ENCODE results near the gene LRRFIP1.
"Not testable (repeated sequence)": the region's sequence is repeated elsewhere in the genome, so short reads cannot be mapped to it uniquely, and the experiment has no call there.

The LRRFIP1 gene

DNA sequence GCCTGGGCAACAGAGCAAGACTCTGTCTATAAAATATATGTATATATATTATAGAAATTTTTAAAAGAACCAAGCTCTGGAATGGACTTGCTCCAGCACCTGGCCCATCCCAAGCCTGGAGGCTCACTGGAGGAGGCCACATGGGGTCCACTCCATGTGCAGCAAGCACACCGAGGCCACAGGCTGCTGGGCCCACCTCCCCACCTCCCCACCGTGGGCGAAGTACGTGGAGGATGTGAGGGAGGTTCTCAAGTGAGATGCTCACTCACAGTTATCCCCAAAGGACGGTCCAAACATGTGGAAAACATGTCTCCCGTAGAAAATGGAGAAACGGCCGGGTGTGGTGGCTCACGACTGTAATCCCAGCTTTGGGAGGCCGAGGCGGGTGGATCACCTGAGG is 23.0 kb upstream of the LRRFIP1 start:
- Histone ChIP-seq H3K4me3 (ENCODE audit: low read length in 2 of 2) (no peak overlapping the region), H3K27me3 (ENCODE audit: control insufficient read depth in 2 of 2, insufficient read depth in 2 of 2, low read length in 2 of 2) (no peaks in the 10 kb centered on the region), H3K36me3 (ENCODE audit: control insufficient read depth in 2 of 2, insufficient read depth in 2 of 2, low read length in 2 of 2) (no peaks in the 10 kb centered on the region), H3K4me1 (ENCODE audit: control insufficient read depth in 2 of 2, insufficient read depth in 2 of 2, low read length in 2 of 2) (peaks cover 5 to 7% of the 10 kb centered on the region in 2 donors), H3K9me3 (ENCODE audit: control insufficient read depth in 2 of 2, low read length in 2 of 2) (no peaks in the 10 kb centered on the region), H3K27ac (ENCODE audit: low read depth in 2 of 2, low read length in 2 of 2) (no peak overlapping the region), H3K9ac (ENCODE audit: low read depth in 1 of 2, low read length in 2 of 2) (no peak overlapping the region)

DNA sequence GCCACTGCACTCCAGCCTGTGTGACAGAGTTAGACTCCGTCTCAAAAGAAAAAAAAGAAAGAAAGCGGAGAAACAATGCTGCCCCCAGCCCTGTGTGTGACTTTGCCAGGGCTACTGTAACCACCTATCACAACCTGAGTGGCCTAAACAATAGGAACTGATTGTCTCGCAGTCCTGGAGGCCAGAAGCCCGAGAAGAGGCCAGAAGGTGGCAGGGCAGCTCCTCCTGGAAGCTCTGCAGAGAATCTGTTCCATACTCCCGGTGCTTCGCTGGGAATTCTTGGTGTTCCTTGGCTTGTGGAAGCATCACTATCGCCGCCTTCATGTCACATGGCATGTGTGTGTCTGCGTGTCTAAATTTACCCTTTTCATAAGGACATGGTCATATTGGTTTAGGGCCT is 22.4 kb upstream of the LRRFIP1 start:
- Histone ChIP-seq H3K9ac (ENCODE audit: low read depth in 1 of 2, low read length in 2 of 2) (no peak overlapping the region), H3K4me1 (ENCODE audit: control insufficient read depth in 2 of 2, insufficient read depth in 2 of 2, low read length in 2 of 2) (peaks cover 3 to 7% of the 10 kb centered on the region in 2 donors), H3K36me3 (ENCODE audit: control insufficient read depth in 2 of 2, insufficient read depth in 2 of 2, low read length in 2 of 2) (no peaks in the 10 kb centered on the region), H3K27ac (ENCODE audit: low read depth in 2 of 2, low read length in 2 of 2) (no peak overlapping the region), H3K4me3 (ENCODE audit: low read length in 2 of 2) (no peak overlapping the region), H3K27me3 (ENCODE audit: control insufficient read depth in 2 of 2, insufficient read depth in 2 of 2, low read length in 2 of 2) (no peaks in the 10 kb centered on the region), H3K9me3 (ENCODE audit: control insufficient read depth in 2 of 2, low read length in 2 of 2) (no peaks in the 10 kb centered on the region)

DNA sequence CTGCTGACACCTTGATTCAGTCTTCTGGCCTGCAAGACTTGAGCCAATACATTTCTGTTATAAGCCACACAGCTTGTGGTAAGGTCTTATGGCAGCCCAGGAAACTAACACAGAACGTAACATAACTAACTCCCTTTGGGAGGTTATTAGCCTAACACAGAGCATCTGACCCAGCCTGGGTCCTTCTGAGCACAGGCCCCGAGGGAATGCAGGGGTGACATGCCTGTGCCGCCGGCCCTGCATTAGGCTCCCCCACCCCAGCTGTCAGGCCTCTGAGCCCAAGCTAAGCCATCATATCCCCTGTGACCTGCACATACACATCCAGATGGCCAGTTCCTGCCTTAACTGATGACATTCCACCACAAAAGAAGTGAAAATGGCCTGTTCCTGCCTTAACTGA is 20.9 kb upstream of the LRRFIP1 start:
- H3K9ac ChIP-seq (ENCODE audit: low read depth in 1 of 2, low read length in 2 of 2); H3K4me1 ChIP-seq (ENCODE audit: control insufficient read depth in 2 of 2, insufficient read depth in 2 of 2, low read length in 2 of 2); H3K27me3 ChIP-seq (ENCODE audit: control insufficient read depth in 2 of 2, insufficient read depth in 2 of 2, low read length in 2 of 2); H3K4me3 ChIP-seq (ENCODE audit: low read length in 2 of 2); H3K9me3 ChIP-seq (ENCODE audit: control insufficient read depth in 2 of 2, low read length in 2 of 2); H3K36me3 ChIP-seq (ENCODE audit: control insufficient read depth in 2 of 2, insufficient read depth in 2 of 2, low read length in 2 of 2); H3K27ac ChIP-seq (ENCODE audit: low read depth in 2 of 2, low read length in 2 of 2): not testable (repeated sequence)

DNA sequence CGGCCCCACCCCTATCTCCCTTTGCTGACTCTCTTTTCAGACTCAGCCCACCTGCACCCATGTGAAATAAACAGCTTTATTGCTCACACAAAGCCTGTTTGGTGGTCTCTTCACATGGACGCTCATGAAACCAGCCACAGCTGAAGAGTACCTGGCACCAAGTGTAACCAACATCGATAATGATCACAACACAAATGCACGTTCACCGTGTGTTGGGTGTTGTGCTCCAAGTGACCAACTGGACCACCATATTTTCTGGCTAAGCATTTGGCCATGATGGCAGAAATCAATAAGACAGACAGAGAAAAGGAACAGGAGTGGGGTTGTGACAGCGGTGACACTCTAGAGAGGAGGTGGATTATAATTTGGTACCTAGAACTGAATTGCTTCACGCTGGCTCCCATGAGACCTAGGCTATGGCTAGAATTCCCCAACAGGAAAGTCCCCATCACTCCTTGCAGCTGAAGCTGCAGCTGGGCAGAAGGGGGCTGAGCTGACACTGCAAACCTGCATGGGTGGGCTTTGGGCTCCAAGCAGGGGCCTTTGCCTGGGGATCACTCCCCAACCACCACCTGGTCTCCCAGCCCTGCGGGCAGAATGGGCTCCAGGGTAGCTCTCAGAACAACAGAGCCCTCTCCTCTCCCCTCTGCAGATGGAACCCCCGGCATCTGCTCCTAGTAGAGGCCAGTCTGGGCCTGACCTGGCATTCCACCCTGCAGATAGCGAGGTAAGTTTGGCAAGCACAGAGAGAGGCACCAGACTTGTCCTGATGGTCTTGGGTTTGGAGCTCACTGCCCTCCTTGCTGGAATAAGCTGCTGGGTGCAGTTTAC is 14.6 kb upstream of the LRRFIP1 start:
- no peaks in the 10 kb centered on the region for H3K36me3 ChIP-seq (ENCODE audit: control insufficient read depth in 2 of 2, insufficient read depth in 2 of 2, low read length in 2 of 2)
- H3K4me1 ChIP-seq (ENCODE audit: control insufficient read depth in 2 of 2, insufficient read depth in 2 of 2, low read length in 2 of 2): peaks cover 0 to 7% of the 10 kb centered on the region in 2 donors
- H3K9ac ChIP-seq (ENCODE audit: low read depth in 1 of 2, low read length in 2 of 2): no peak overlapping the region
- no peak overlapping the region for H3K27ac ChIP-seq (ENCODE audit: low read depth in 2 of 2, low read length in 2 of 2)
- no peaks in the 10 kb centered on the region for H3K9me3 ChIP-seq (ENCODE audit: control insufficient read depth in 2 of 2, low read length in 2 of 2)
- no peak overlapping the region for H3K4me3 ChIP-seq (ENCODE audit: low read length in 2 of 2)
- no peaks in the 10 kb centered on the region for H3K27me3 ChIP-seq (ENCODE audit: control insufficient read depth in 2 of 2, insufficient read depth in 2 of 2, low read length in 2 of 2)

- Histone ChIP-seq H3K9ac (ENCODE audit: low read depth in 1 of 2, low read length in 2 of 2) (no peak overlapping the region), H3K27ac (ENCODE audit: low read depth in 2 of 2, low read length in 2 of 2) (no peak overlapping the region), H3K9me3 (ENCODE audit: control insufficient read depth in 2 of 2, low read length in 2 of 2) (no peaks in the 10 kb centered on the region), H3K4me1 (ENCODE audit: control insufficient read depth in 2 of 2, insufficient read depth in 2 of 2, low read length in 2 of 2) (peaks cover 0 to 7% of the 10 kb centered on the region in 2 donors), H3K4me3 (ENCODE audit: low read length in 2 of 2) (no peak overlapping the region), H3K27me3 (ENCODE audit: control insufficient read depth in 2 of 2, insufficient read depth in 2 of 2, low read length in 2 of 2) (no peaks in the 10 kb centered on the region), H3K36me3 (ENCODE audit: control insufficient read depth in 2 of 2, insufficient read depth in 2 of 2, low read length in 2 of 2) (no peaks in the 10 kb centered on the region)
Observed at GRCh38 chr2:237613679-237614078, 13.7 kb upstream of the LRRFIP1 start.

DNA sequence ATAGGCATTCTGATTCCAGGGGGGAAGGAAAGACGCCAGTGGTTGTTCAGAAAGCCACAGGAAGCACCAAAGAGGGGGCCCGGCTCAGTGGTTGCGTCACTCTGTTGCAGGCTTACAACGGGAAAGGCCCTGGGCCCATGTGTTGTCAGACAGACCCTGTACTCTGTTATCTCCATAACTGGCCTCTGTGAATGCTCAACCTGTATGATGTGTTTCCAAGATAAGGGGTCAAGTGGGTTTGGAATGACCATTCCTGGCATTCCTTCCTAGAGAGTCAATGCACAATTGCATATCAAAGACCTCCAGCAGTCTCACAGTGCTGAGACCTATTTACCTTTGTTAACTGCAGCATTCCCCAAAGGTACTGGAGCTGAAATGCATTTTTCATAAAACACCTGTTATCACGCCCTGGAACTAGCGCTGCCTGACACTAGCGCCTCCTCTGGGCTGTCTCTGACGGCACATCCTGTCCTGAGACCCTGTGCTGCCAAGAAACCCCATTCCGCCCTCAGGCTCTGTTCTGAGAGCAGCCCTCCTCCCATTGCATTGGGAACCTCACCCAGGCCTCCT is 13.2 kb upstream of the LRRFIP1 start:
- Histone ChIP-seq H3K4me1 (ENCODE audit: control insufficient read depth in 2 of 2, insufficient read depth in 2 of 2, low read length in 2 of 2) (peaks cover 0 to 7% of the 10 kb centered on the region in 2 donors), H3K9ac (ENCODE audit: low read depth in 1 of 2, low read length in 2 of 2) (no peak overlapping the region), H3K27me3 (ENCODE audit: control insufficient read depth in 2 of 2, insufficient read depth in 2 of 2, low read length in 2 of 2) (no peaks in the 10 kb centered on the region), H3K36me3 (ENCODE audit: control insufficient read depth in 2 of 2, insufficient read depth in 2 of 2, low read length in 2 of 2) (no peaks in the 10 kb centered on the region), H3K4me3 (ENCODE audit: low read length in 2 of 2) (no peak overlapping the region), H3K9me3 (ENCODE audit: control insufficient read depth in 2 of 2, low read length in 2 of 2) (no peaks in the 10 kb centered on the region), H3K27ac (ENCODE audit: low read depth in 2 of 2, low read length in 2 of 2) (no peak overlapping the region)

DNA sequence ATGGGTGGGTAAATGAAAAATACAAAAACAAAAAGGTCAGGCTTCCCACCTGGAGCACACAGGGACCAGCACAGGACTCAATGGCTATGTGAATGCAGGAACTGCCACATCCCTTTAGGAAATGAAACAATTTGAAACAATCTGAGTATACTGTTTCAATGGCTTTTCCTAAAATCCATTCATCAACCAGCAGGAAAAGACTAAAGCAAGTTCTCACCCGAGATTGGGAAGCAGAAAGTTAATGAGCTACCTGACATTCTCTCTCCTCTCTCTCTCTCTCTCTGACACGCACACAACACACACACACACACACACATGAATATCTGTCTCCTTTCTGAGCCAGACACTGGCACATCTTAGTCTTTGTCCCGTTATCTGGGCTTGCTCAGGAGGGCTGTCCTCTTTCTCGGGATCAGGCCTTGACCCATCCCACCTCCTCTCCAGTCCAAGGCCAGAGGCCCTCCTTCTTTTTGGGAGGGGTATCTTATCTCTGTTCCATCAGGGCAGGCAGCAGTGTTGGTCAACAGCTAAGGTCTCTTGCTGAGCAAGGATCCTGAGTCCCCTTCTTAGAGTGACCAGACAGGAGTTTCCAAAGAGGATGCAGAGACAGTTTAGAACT is 11.6 kb upstream of the LRRFIP1 start:
- H3K9ac ChIP-seq (ENCODE audit: low read depth in 1 of 2, low read length in 2 of 2): no peak overlapping the region
- no peaks in the 10 kb centered on the region for H3K9me3 ChIP-seq (ENCODE audit: control insufficient read depth in 2 of 2, low read length in 2 of 2)
- no peaks in the 10 kb centered on the region for H3K36me3 ChIP-seq (ENCODE audit: control insufficient read depth in 2 of 2, insufficient read depth in 2 of 2, low read length in 2 of 2)
- peaks cover 0 to 7% of the 10 kb centered on the region in 2 donors for H3K4me1 ChIP-seq (ENCODE audit: control insufficient read depth in 2 of 2, insufficient read depth in 2 of 2, low read length in 2 of 2)
- H3K27me3 ChIP-seq (ENCODE audit: control insufficient read depth in 2 of 2, insufficient read depth in 2 of 2, low read length in 2 of 2): no peaks in the 10 kb centered on the region
- H3K4me3 ChIP-seq (ENCODE audit: low read length in 2 of 2): no peak overlapping the region
- peak overlapping the region in 1 of 2 donors; percentile 61 for H3K27ac ChIP-seq (ENCODE audit: low read depth in 2 of 2, low read length in 2 of 2)

DNA sequence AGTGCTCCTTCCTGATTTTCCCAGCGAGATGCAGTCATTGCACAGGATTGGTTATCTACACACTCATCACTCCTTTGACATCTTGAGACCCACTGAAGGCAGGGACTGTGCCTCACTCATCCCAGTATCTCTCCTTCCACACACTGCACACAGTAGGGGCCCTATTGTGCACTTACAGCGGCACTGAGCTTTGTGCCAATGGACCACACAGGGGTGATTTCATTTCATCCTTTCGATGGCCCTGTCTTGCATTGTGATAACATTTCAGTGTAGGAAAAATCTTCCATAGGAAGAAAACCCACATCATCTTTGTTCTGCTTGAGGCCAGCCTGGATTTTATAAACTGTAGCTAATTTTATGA is 11.0 kb upstream of the LRRFIP1 start:
- H3K9me3 ChIP-seq (ENCODE audit: control insufficient read depth in 2 of 2, low read length in 2 of 2): no peaks in the 10 kb centered on the region
- H3K9ac ChIP-seq (ENCODE audit: low read depth in 1 of 2, low read length in 2 of 2): no peak overlapping the region
- H3K27me3 ChIP-seq (ENCODE audit: control insufficient read depth in 2 of 2, insufficient read depth in 2 of 2, low read length in 2 of 2): no peaks in the 10 kb centered on the region
- peak overlapping the region; percentile 39 to 61 for H3K27ac ChIP-seq (ENCODE audit: low read depth in 2 of 2, low read length in 2 of 2)
- H3K36me3 ChIP-seq (ENCODE audit: control insufficient read depth in 2 of 2, insufficient read depth in 2 of 2, low read length in 2 of 2): no peaks in the 10 kb centered on the region
- H3K4me3 ChIP-seq (ENCODE audit: low read length in 2 of 2): no peak overlapping the region
- H3K4me1 ChIP-seq (ENCODE audit: control insufficient read depth in 2 of 2, insufficient read depth in 2 of 2, low read length in 2 of 2): peaks cover 0 to 7% of the 10 kb centered on the region in 2 donors

DNA sequence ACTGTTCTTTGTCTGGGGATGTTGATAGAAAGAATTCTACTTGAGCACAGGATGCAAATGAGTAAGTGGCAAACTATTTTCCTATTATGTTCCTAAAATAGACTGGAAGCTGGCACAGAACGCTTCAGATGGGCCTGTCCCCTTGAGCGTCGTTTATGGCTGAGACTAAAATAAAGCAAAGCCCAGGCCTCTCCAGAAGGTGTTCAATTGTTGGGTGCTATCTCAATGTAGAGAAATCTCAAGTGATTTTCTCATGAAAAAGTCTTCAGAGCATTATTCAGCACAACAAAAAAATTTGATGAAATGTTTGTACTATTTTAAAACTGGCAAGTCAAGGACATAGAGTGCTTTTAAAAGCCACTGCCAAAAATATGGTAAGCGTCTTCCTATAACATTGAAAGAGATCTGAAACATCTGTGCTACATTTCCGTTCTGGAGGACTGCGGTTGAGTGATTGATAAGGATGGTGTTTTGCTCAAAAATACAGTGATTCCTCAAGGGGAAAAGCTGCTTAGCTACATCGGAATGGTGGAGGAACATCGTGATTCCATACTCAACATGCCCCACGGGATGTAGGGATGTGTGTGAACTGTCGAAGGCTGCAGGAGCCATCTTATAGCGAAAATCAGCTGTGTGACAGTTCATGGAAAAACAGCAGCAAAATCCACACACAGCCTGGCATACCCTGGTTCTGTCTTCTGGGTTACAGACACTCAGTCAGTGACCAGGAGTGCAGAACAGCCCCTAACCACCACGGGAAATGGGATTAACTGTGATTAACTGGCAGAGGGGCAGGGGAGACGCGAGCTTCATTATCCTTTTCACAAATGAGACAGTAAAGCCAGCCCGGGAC is 10.4 kb upstream of the LRRFIP1 start:
- H3K9me3 ChIP-seq (ENCODE audit: control insufficient read depth in 2 of 2, low read length in 2 of 2): no peaks in the 10 kb centered on the region
- peak overlapping the region in 1 of 2 donors; percentile 61 for H3K27ac ChIP-seq (ENCODE audit: low read depth in 2 of 2, low read length in 2 of 2)
- H3K36me3 ChIP-seq (ENCODE audit: control insufficient read depth in 2 of 2, insufficient read depth in 2 of 2, low read length in 2 of 2): no peaks in the 10 kb centered on the region
- peaks cover 0 to 7% of the 10 kb centered on the region in 2 donors for H3K4me1 ChIP-seq (ENCODE audit: control insufficient read depth in 2 of 2, insufficient read depth in 2 of 2, low read length in 2 of 2)
- no peak overlapping the region for H3K4me3 ChIP-seq (ENCODE audit: low read length in 2 of 2)
- no peak overlapping the region for H3K9ac ChIP-seq (ENCODE audit: low read depth in 1 of 2, low read length in 2 of 2)
- H3K27me3 ChIP-seq (ENCODE audit: control insufficient read depth in 2 of 2, insufficient read depth in 2 of 2, low read length in 2 of 2): no peaks in the 10 kb centered on the region

DNA sequence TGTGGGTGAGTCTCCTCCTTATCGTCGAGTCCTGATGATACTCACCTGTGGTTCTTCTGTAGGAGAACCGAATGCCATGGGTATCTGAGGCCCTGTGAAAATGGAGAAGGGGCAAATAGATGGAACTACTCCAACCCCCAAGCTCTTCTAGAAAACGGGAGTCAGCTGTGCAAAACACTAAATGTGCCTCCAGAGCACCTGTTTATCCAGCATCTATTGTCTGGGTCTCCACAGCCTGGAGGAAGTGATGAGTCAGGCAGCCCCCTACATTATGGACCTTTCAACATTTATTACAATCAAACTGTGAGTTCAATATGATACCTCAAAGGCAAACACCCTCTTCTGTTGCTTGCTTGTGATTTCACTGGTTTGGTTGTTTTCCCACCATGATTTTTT is 9.8 kb upstream of the LRRFIP1 start:
- Histone ChIP-seq H3K36me3 (ENCODE audit: control insufficient read depth in 2 of 2, insufficient read depth in 2 of 2, low read length in 2 of 2) (no peaks in the 10 kb centered on the region), H3K4me1 (ENCODE audit: control insufficient read depth in 2 of 2, insufficient read depth in 2 of 2, low read length in 2 of 2) (peaks cover 0 to 7% of the 10 kb centered on the region in 2 donors), H3K27me3 (ENCODE audit: control insufficient read depth in 2 of 2, insufficient read depth in 2 of 2, low read length in 2 of 2) (no peaks in the 10 kb centered on the region), H3K9ac (ENCODE audit: low read depth in 1 of 2, low read length in 2 of 2) (no peak overlapping the region), H3K4me3 (ENCODE audit: low read length in 2 of 2) (no peak overlapping the region), H3K27ac (ENCODE audit: low read depth in 2 of 2, low read length in 2 of 2) (no peak overlapping the region), H3K9me3 (ENCODE audit: control insufficient read depth in 2 of 2, low read length in 2 of 2) (no peaks in the 10 kb centered on the region)
